OCI-LY1 (cell line): Measurements from ENCODE around the gene RTP5.

ENCODE experiments used
- CTCF ChIP-seq: fragments of 200-600 bp; sonication (generic), shearing (Covaris generic); IDR thresholded peaks from 2 replicates; pipeline ENCODE4 v1.5.1; 2017; ENCODE audit warnings: mild to moderate bottlenecking, antibody characterized with exemption, low read length, moderate library complexity, mixed read lengths
- EZH2 ChIP-seq: fragments of 200-600 bp; sonication (generic), shearing (Covaris generic); IDR thresholded peaks from 2 replicates; pipeline ENCODE4 v1.8.0; 2017; ENCODE audit warnings: borderline replicate concordance, mixed run types, mild to moderate bottlenecking, antibody characterized with exemption, low read length, moderate library complexity, mixed read lengths

- TF ChIP-seq CTCF (no peak), EZH2 (no peak)
Observed at GRCh38 chr2:241884951-241885290, 15.4 kb downstream of the RTP5 start.
